GM12878 (cell line): ENCODE results near the gene STRBP. TPM values are rescaled to one million over a fixed set of nuclear protein-coding genes. Genes with fewer than 3 reads are reported as not detected.

ENCODE experiments used
- ATAC-seq: fragments of 200-7000 bp; cut with Tn5 transposase; 3 replicates; pipeline ENCODE4 v1.9.1; 2020; ENCODE audit warnings: mild to moderate bottlenecking, moderate library complexity
- BruUV-seq: library from RNA; stranded (reverse); fragments of 400-500 nt; replicated peaks from 2 replicates; lab custom pipeline; 2021; lab: Mats Ljungman, UMichigan
- CTCF ChIA-PET: fragments of 300-600 bp; sonication (Branson Sonifier 250); formaldehyde crosslinking; extraction: SDS; loops from one replicate; lab custom pipeline; 2021; ENCODE audit warnings: inconsistent platforms; lab: Yijun Ruan, JAX
- POLR2A ChIA-PET: fragments of 350-600 bp; formaldehyde crosslinking; extraction: SDS; loops from one replicate; lab custom pipeline; 2021; ENCODE audit warnings: inconsistent platforms; lab: Charles Lee
- RAD21 ChIA-PET: fragments of 300-600 bp; sonication (Branson Sonifier 250); formaldehyde crosslinking; loops from one replicate; lab custom pipeline; 2023; ENCODE audit warnings: antibody characterized with exemption; ENCODE audit not compliant: unreplicated experiment; lab: Charles Lee
- SMC1A ChIA-PET: fragments of 300-600 bp; sonication (Branson Sonifier 250); formaldehyde crosslinking; loops from one replicate; lab custom pipeline; 2023; ENCODE audit not compliant: unreplicated experiment, uncharacterized antibody; lab: Charles Lee
- DNase-seq: peaks from one replicate; pipeline ENCODE4 v3.0.0-alpha.2; 2011; ENCODE audit warnings: low read depth, low spot score
- FAIRE-seq: peaks from 3 replicates; lab custom pipeline; 2011; peaks lifted over from hg19 to GRCh38; lab: Jason Lieb, UNC
- H2AFZ ChIP-seq: 2 replicates; pipeline ENCODE4 v1.6.0; 2011; ENCODE audit warnings: low read depth, low read length, control low read depth; ENCODE audit not compliant: control insufficient read depth
- H3K27ac ChIP-seq: 2 replicates; pipeline ENCODE4 v1.5.1; 2011; ENCODE audit warnings: control low read depth; ENCODE audit not compliant: control insufficient read depth, insufficient read depth
- H3K27me3 ChIP-seq, 2 experiments: replicated peaks in 1 of 2; 2 replicates each; pipeline versions ENCODE4 v1.6.0 to v1.6.1; 2011; ENCODE audit warnings: low read length in 1 of 2; ENCODE audit not compliant: control insufficient read depth in 2 of 2, insufficient read depth in 2 of 2
- H3K36me3 ChIP-seq, 2 experiments: 2 replicates each; pipeline ENCODE4 v1.5.1; 2011; ENCODE audit warnings: low read length in 1 of 2; ENCODE audit not compliant: control insufficient read depth in 2 of 2, insufficient read depth in 2 of 2
- H3K4me1 ChIP-seq: 2 replicates; pipeline ENCODE4 v1.6.1; 2011; ENCODE audit warnings: mild to moderate bottlenecking, low read length, moderate library complexity, mixed read lengths; ENCODE audit not compliant: control insufficient read depth, insufficient read depth
- H3K4me2 ChIP-seq: 2 replicates; pipeline ENCODE4 v1.6.0; 2011; ENCODE audit warnings: control low read depth; ENCODE audit not compliant: control insufficient read depth, insufficient read depth
- H3K4me3 ChIP-seq: fragments of 200-600 bp; sonication (generic); 2 replicates; pipeline ENCODE4 v1.5.1; 2016
- H3K79me2 ChIP-seq: 2 replicates; pipeline ENCODE4 v1.6.0; 2011; ENCODE audit warnings: low read length; ENCODE audit not compliant: control insufficient read depth, insufficient read depth
- H3K9ac ChIP-seq: 2 replicates; pipeline ENCODE4 v1.8.0; 2011; ENCODE audit warnings: low read length, control low read depth, mixed read lengths; ENCODE audit not compliant: control insufficient read depth, insufficient read depth
- H3K9me3 ChIP-seq: replicated peaks from 3 replicates; pipeline ENCODE4 v1.5.1; 2011; ENCODE audit warnings: mild to moderate bottlenecking, low read length; ENCODE audit not compliant: control insufficient read depth, insufficient read depth
- H4K20me1 ChIP-seq: 2 replicates; pipeline ENCODE4 v1.6.0; 2011; ENCODE audit not compliant: control insufficient read depth, insufficient read depth
- CBX3 ChIP-seq: fragments of 200-600 bp; sonication (generic); IDR thresholded peaks from 2 replicates; pipeline ENCODE4 v1.6.1; 2016; ENCODE audit warnings: low read depth, borderline replicate concordance
- CBX5 ChIP-seq: sonication (generic); IDR thresholded peaks from 2 replicates; pipeline ENCODE4 v1.6.1; 2016; ENCODE audit warnings: low read depth, moderate library complexity, mild to moderate bottlenecking, inconsistent platforms
- FOXK2 ChIP-seq: fragments of 450-650 bp; IDR thresholded peaks from 2 replicates; pipeline ENCODE4 v1.6.1; 2017; ENCODE audit warnings: mild to moderate bottlenecking, moderate library complexity
- IKZF1 ChIP-seq: fragments of 450-650 bp; conservative IDR thresholded peaks from 2 replicates; pipeline ENCODE4 v1.6.1; 2017; ENCODE audit warnings: antibody characterized with exemption, mild to moderate bottlenecking
- NRF1 ChIP-seq: conservative IDR thresholded peaks from 2 replicates; pipeline ENCODE4 v1.6.1; 2011; ENCODE audit warnings: mild to moderate bottlenecking, low read depth, low read length, improper control_type of control experiment
- ZBTB33 ChIP-seq: fragments of 450-650 bp; IDR thresholded peaks from 2 replicates; pipeline ENCODE4 v1.6.1; 2017; ENCODE audit warnings: mild to moderate bottlenecking
- ZBTB40 ChIP-seq: fragments of 450-650 bp; IDR thresholded peaks from 2 replicates; pipeline ENCODE4 v1.6.1; 2016; ENCODE audit warnings: mild to moderate bottlenecking, moderate library complexity, borderline replicate concordance
- WGBS: methylation state at CpG from one replicate; pipeline ENCODE4 v1.1.6; 2016; ENCODE audit warnings: low lambda C conversion rate; ENCODE audit not compliant: insufficient replicate concordance, insufficient coverage; ENCODE audit errors: missing lambda C conversion rate; 5-methylcytosine and 5-hydroxymethylcytosine counted together
- in situ Hi-C: fragments of 300-500 bp; cut with MboI; formaldehyde crosslinking; loops from 9 replicates; pipeline ENCODE4 v1.14.3; 2018; ENCODE audit warnings: mixed read lengths
- intact Hi-C: fragments of 100-400 bp; cut with micrococcal nuclease; formaldehyde crosslinking; loops from one replicate; pipeline ENCODE4 v1.14.2; 2022; ENCODE audit not compliant: unreplicated experiment
- polyA plus RNA-seq, 11 experiments: library from polyadenylated mRNA; depleted of rRNA in 4 of 11; unstranded in 6 of 11; stranded (reverse) in 5 of 11; fragments of >200 nt; fragmentation: Nextera tagmentation in 4 of 11; fragmentation: Illumina TruSeq in 1 of 11; extraction: Ambion mirVana in 4 of 11; extraction: Trizol in 1 of 11; gene quantifications; 1 replicate in 1 of 11; 2 replicates in 10 of 11; pipeline versions ENCODE4 v1.2.1 to v1.2.3, GENCODE V29; 2011 to 2016; ENCODE audit warnings: inconsistent platforms in 2 of 11, missing spikeins in 2 of 11, low read depth in 1 of 11
- total RNA-seq, 4 experiments: library from RNA; depleted of rRNA in 3 of 4; stranded (reverse); fragments of >200 nt in 3 of 4; fragmentation: Illumina TruSeq in 1 of 4; extraction: Trizol in 1 of 4; gene quantifications; 2 replicates each; pipeline versions ENCODE4 v1.2.1 to v1.2.3, GENCODE V29; 2013 to 2021

STRBP gene
- total and polyA plus RNA-seq, 10 of the 15 experiments (the other 5 are each of a cell fraction or from before 2014, with no cell fraction given) = 31.0 to 96.8 (median 71.4) TPM

GRCh38 chr9:123120131-123120530, 148.3 kb downstream of the STRBP start:
- no peak overlapping the region for H3K4me2 ChIP-seq
- H4K20me1 ChIP-seq = no peaks in the 10 kb centered on the region
- no peak for TF ChIP-seq CBX3
- no peak for TF ChIP-seq CBX5
- TF ChIP-seq ZBTB33 = no peak
- no peak for TF ChIP-seq NRF1
- no peak for TF ChIP-seq IKZF1
- TF ChIP-seq FOXK2 = no peak
- no peak for TF ChIP-seq ZBTB40
- ChIA-PET CTCF (interaction anchor here (1.0 kb wide), 1 partner anchor 9 kb away, joined by 3 read pairs; no protein-coding TSS in a partner anchor), SMC1A (interaction anchor here (1.0 to 1.4 kb wide), 3 partner anchors 25 to 38 kb away, joined by 3 to 4 read pairs (median 3); no protein-coding TSS in a partner anchor), POLR2A (no interaction called here), RAD21 (no interaction called here)
- no peak overlapping the region for H3K9ac ChIP-seq
- intact Hi-C loops = no loop called here
- no peaks in the 10 kb centered on the region for H3K4me1 ChIP-seq
- H3K4me3 ChIP-seq = no peak overlapping the region
- H3K27ac ChIP-seq = no peak overlapping the region
- H3K79me2 ChIP-seq = no peaks in the 10 kb centered on the region
- H2AFZ ChIP-seq = no peak overlapping the region
- no TSS peak for BruUV-seq
- in situ Hi-C loops = no loop called here
- no peak for DNase-seq
- H3K36me3 ChIP-seq = peaks cover 7 to 12% of the 10 kb centered on the region in 2 experiments
- no peak for FAIRE-seq
- 90% methylated on average over 5 of the region's 5 CpGs for WGBS
- no peak for ATAC-seq
- H3K9me3 ChIP-seq = no peaks in the 10 kb centered on the region
- H3K27me3 ChIP-seq = no peaks in the 10 kb centered on the region
